Motor neuron (in vitro differentiated cells): ENCODE results near the gene HNF4A. TPM values are rescaled to one million over a fixed set of nuclear protein-coding genes. Genes with fewer than 3 reads are reported as not detected.

Experiments used
- ATAC-seq, 8 experiments: fragments of 200-7000 bp; cut with Tn5 transposase; replicated peaks in 6 of 8; 2 replicates each; pipeline ENCODE4 v1.8.0; 2021; ENCODE audit warnings: mild to moderate bottlenecking in 8 of 8, moderate library complexity in 8 of 8
- H3K27ac ChIP-seq, 2 donors: fragments of 250-450 bp; sonication (Bioruptor Pico); 2 replicates each; pipeline ENCODE4 v1.9.0; 2021; ENCODE audit warnings: antibody characterized with exemption in 2 of 2, mild to moderate bottlenecking in 2 of 2, moderate library complexity in 1 of 2
- H3K4me1 ChIP-seq, 2 donors: fragments of 250-450 bp; sonication (Bioruptor Pico); replicated peaks in 1 of 2; 2 replicates each; pipeline ENCODE4 v1.6.1; 2021; ENCODE audit warnings: antibody characterized with exemption in 2 of 2, mild to moderate bottlenecking in 2 of 2, moderate library complexity in 1 of 2
- H3K4me3 ChIP-seq, 5 donors: fragments of 250-450 bp; sonication (Bioruptor Pico); 2 replicates each; pipeline ENCODE4 v1.9.0; 2021; ENCODE audit warnings: antibody characterized with exemption in 5 of 5, mild to moderate bottlenecking in 5 of 5, moderate library complexity in 4 of 5
- WGBS, 10 experiments: fragments of 450-650 bp; shearing (Covaris generic); methylation state at CpG; one replicate each; pipeline ENCODE4 v1.0.0; 2022; 5-methylcytosine and 5-hydroxymethylcytosine counted together
- in situ Hi-C, 9 experiments: fragments of 400-800 bp; cut with MboI; loops; one replicate each; pipeline ENCODE4 v1.15.0; 2021; ENCODE audit warnings: low sequenced_read_pairs in 9 of 9, low pct_unique_long_range_greater_than_20kb in 2 of 9; ENCODE audit not compliant: unreplicated experiment in 9 of 9
- total RNA-seq, 8 experiments: library from RNA; unstranded; fragments of 300-600 nt; gene quantifications; 2 replicates each; pipeline versions ENCODE4 v1.2.3 to v1.2.4, GENCODE V29; 2022

Gene HNF4A
- total RNA-seq, 8 experiments from 2014 or later, result 0.09 to 0.62 (median 0.17) TPM; not detected in 2

- Histone ChIP-seq H3K4me1 (no peaks in the 10 kb centered on the region), H3K4me3 (no peak overlapping the region), H3K27ac (no peak overlapping the region)
- in situ Hi-C loops, result no loop called here
- ATAC-seq, result no peak
- 72 to 100% (median 90%) methylated on average over 1 to 5 of the region's 5 CpGs; no CpG with 5 or more reads in 2 of the 10 experiments for WGBS, 10 experiments
Measured at GRCh38 chr20:44437497-44437896, 82.0 kb downstream of the HNF4A start.

GRCh38 chr20:44438782-44439181, 83.3 kb downstream of the HNF4A start:
- no peak overlapping the region for H3K27ac ChIP-seq
- no peak overlapping the region for H3K4me3 ChIP-seq
- 0 to 100% (median 77%) methylated on average over 1 to 3 of the region's 4 CpGs; no CpG with 5 or more reads in 5 of the 10 experiments for WGBS, 10 experiments
- in situ Hi-C loops, result no loop called here
- H3K4me1 ChIP-seq, result no peaks in the 10 kb centered on the region
- no peak for ATAC-seq

- H3K4me3 ChIP-seq, result no peak overlapping the region
- in situ Hi-C loops, result no loop called here
- WGBS, 10 experiments, result 0 to 100% (median 21%) methylated on average over 1 to 2 of the region's 2 CpGs; no CpG with 5 or more reads in 1 of the 10 experiments
- no peak for ATAC-seq
- H3K27ac ChIP-seq, result no peak overlapping the region
- H3K4me1 ChIP-seq, result no peaks in the 10 kb centered on the region
Measured at GRCh38 chr20:44439318-44439717, 83.8 kb downstream of the HNF4A start.

- Histone ChIP-seq H3K27ac (no peak overlapping the region), H3K4me3 (no peak overlapping the region), H3K4me1 (no peaks in the 10 kb centered on the region)
- in situ Hi-C loops, result no loop called here
- ATAC-seq, result peak in 2 of 8 experiments; percentile 27 to 73
- WGBS, 10 experiments, result 24 to 100% (median 63%) methylated on average over 1 to 7 of the region's 12 CpGs
Measured at GRCh38 chr20:44442298-44443070, 87.0 kb downstream of the HNF4A start.

GRCh38 chr20:44445742-44446710, 90.5 kb downstream of the HNF4A start:
- H3K4me3 ChIP-seq, result no peak overlapping the region
- in situ Hi-C loops, result no loop called here
- WGBS, 10 experiments, result 0 to 92% (median 61%) methylated on average over 1 to 6 of the region's 6 CpGs; no CpG with 5 or more reads in 3 of the 10 experiments
- ATAC-seq, result peak in 3 of 8 experiments; percentile 76 to 82 (median 77)
- no peaks in the 10 kb centered on the region for H3K4me1 ChIP-seq
- H3K27ac ChIP-seq, result no peak overlapping the region

- H3K27ac ChIP-seq, result no peak overlapping the region
- no peak for ATAC-seq
- WGBS, 10 experiments, result 31 to 100% (median 80%) methylated on average over 1 to 2 of the region's 3 CpGs; no CpG with 5 or more reads in 5 of the 10 experiments
- in situ Hi-C loops, result no loop called here
- no peaks in the 10 kb centered on the region for H3K4me1 ChIP-seq
- H3K4me3 ChIP-seq, result no peak overlapping the region
Measured at GRCh38 chr20:44447827-44448419, 92.4 kb downstream of the HNF4A start.

- in situ Hi-C loops, result no loop called here
- Histone ChIP-seq H3K27ac (no peak overlapping the region), H3K4me1 (no peaks in the 10 kb centered on the region), H3K4me3 (no peak overlapping the region)
- ATAC-seq, result peak in 3 of 8 experiments; percentile 50 to 72 (median 64)
- 0 to 88% (median 74%) methylated on average over 1 to 5 of the region's 9 CpGs; no CpG with 5 or more reads in 5 of the 10 experiments for WGBS, 10 experiments
Measured at GRCh38 chr20:44448753-44449546, 93.5 kb downstream of the HNF4A start.

GRCh38 chr20:44449864-44450263, 94.4 kb downstream of the HNF4A start:
- no peak for ATAC-seq
- Histone ChIP-seq H3K4me3 (no peak overlapping the region), H3K4me1 (no peaks in the 10 kb centered on the region), H3K27ac (no peak overlapping the region)
- in situ Hi-C loops, result loop anchor here in 3 of 9 experiments (10.0 to 25.0 kb wide), 2 partner anchors 235 to 238 kb away; partner anchors contain the start of gene OSER1 (in 3 of the 3)
- 72 to 96% (median 87%) methylated on average over 1 to 5 of the region's 7 CpGs; no CpG with 5 or more reads in 4 of the 10 experiments for WGBS, 10 experiments

GRCh38 chr20:44450281-44450889, 94.9 kb downstream of the HNF4A start:
- Histone ChIP-seq H3K27ac (no peak overlapping the region), H3K4me1 (no peaks in the 10 kb centered on the region), H3K4me3 (no peak overlapping the region)
- ATAC-seq, result no peak
- in situ Hi-C loops, result loop anchor here in 3 of 9 experiments (10.0 to 25.0 kb wide), 2 partner anchors 236 to 238 kb away; partner anchors contain the start of gene OSER1 (in 3 of the 3)
- WGBS, 10 experiments, result 0 to 80% (median 58%) methylated on average over 1 to 3 of the region's 3 CpGs; no CpG with 5 or more reads in 5 of the 10 experiments

- H3K4me1 ChIP-seq, result no peaks in the 10 kb centered on the region
- no peak for ATAC-seq
- H3K27ac ChIP-seq, result no peak overlapping the region
- no peak overlapping the region for H3K4me3 ChIP-seq
- WGBS, 10 experiments, result 33 to 100% (median 63%) methylated on average over 2 to 5 of the region's 7 CpGs; no CpG with 5 or more reads in 4 of the 10 experiments
- in situ Hi-C loops, result loop anchor here in 3 of 9 experiments (10.0 to 25.0 kb wide), 2 partner anchors 236 to 239 kb away; partner anchors contain the start of gene OSER1 (in 3 of the 3)
Measured at GRCh38 chr20:44450903-44451450, 95.5 kb downstream of the HNF4A start.

GRCh38 chr20:44454306-44454963, 98.9 kb downstream of the HNF4A start:
- 52 to 100% (median 79%) methylated on average over 1 to 7 of the region's 7 CpGs; no CpG with 5 or more reads in 1 of the 10 experiments for WGBS, 10 experiments
- H3K27ac ChIP-seq, result no peak overlapping the region
- H3K4me3 ChIP-seq, result no peak overlapping the region
- ATAC-seq, result no peak
- H3K4me1 ChIP-seq, result no peaks in the 10 kb centered on the region
- in situ Hi-C loops, result loop anchor here in 3 of 9 experiments (10.0 to 25.0 kb wide), 2 partner anchors 240 to 242 kb away; partner anchors contain the start of gene OSER1 (in 3 of the 3)
